Measurements from ENCODE around the gene CABLES2.

GRCh38 chr20:62357681-62358080 is 49.4 kb downstream of the CABLES2 start:
- TF ChIP-seq MYC (IDR thresholded peaks at IDR 0.05; ENCODE audit: low read depth, low read length) (no peak), MYC (CRISPR knock-in tag; IDR thresholded peaks at IDR 0.05; ENCODE audit: borderline replicate concordance, low read depth) (no peak), HINFP (tag; conservative IDR thresholded peaks at IDR 0.05; ENCODE audit: low read depth) (no peak), ZNF584 (CRISPR knock-in tag; IDR thresholded peaks at IDR 0.05; ENCODE audit: low read depth) (no peak), BHLHE40 (IDR thresholded peaks at IDR 0.05; ENCODE audit: low read length) (no peak), FOS (IDR thresholded peaks at IDR 0.05; ENCODE audit: extremely low read depth, insufficient read length) (no peak), POLR2AphosphoS5 (IDR thresholded peaks at IDR 0.05; ENCODE audit: control insufficient read depth, insufficient read depth, low read depth, low read length) (no peak), ZNF140 (CRISPR knock-in tag; IDR thresholded peaks at IDR 0.05) (no peak), XRCC5 (IDR thresholded peaks at IDR 0.05; ENCODE audit: low read depth, low read length) (no peak)

All from K562 (cell line).